Heart left ventricle (tissue), 13 donors: ENCODE data around the gene KIF16B.

Source experiments
- CTCF ChIP-seq, 12 donors: fragments of 200-600 bp; sonication (generic) in 4 of 12; IDR thresholded peaks; one replicate each; pipeline versions ENCODE4 v1.5.0 to v1.8.0; 2018 to 2022; ENCODE audit warnings: antibody characterized with exemption in 12 of 12, mild to moderate bottlenecking in 5 of 12
- POLR2A ChIP-seq, 2 donors: fragments of 450-650 bp; IDR thresholded peaks; one replicate each; pipeline ENCODE4 v1.6.1; 2017; ENCODE audit warnings: antibody characterized with exemption in 2 of 2, mild to moderate bottlenecking in 2 of 2, moderate library complexity in 2 of 2
- donor health status: ischemic (EF 13 %, LVEDD 7.1; RV severe dilation, severe dysfunction).
- donor health status: DM: no; HTN: yes; CAD: no.
- donor health status: DM: no; HTN: no; CAD: no.
- donor health status: ischemic (EF 25% LVEDD 6.9; RV normal size, moderate dysfunction).
- donor health status: ischemic (EF 25% LVEDD 5.7; RV mildly dilated, moderate dysfunction).
- donor health status: ischemic (EF 35%, LVEDD 5.7; RV mildly dilated, moderate dysfunction).
- donor health status: nonischemic (EF 11% LVEDD 7.7; RV severe dilation, severe dysfunction).
- donor health status: DM: yes; HTN: yes; CAD: no.
- donor health status: PGD.
- donor health status: ischemic (EF 29% LVEDD 5.4; RV normal size, mild dysfunction).
- donor health status: nonischemic (EF 23%, LVEDD 6.1; RV moderate dilation, normal function).

- TF ChIP-seq CTCF (IDR thresholded peaks at IDR 0.05), result no peak
- no peak for TF ChIP-seq POLR2A (IDR thresholded peaks at IDR 0.05)
Observed at GRCh38 chr20:16284385-16285100, 288.7 kb downstream of the KIF16B start.
